MCF 10A (cell line): ENCODE results near the gene SLC45A1. TPM values are rescaled to one million over a fixed set of nuclear protein-coding genes. Genes with fewer than 3 reads are reported as not detected.

ENCODE experiments used
- BruUV-seq: library from RNA; stranded (reverse); fragments of 400-500 nt; replicated peaks from 2 replicates; lab custom pipeline; 2021; lab: Mats Ljungman, UMichigan
- CTCF ChIA-PET: fragments of 300-600 bp; sonication (Branson Sonifier 250); formaldehyde crosslinking; extraction: SDS; loops from one replicate; lab custom pipeline; 2021; ENCODE audit warnings: antibody characterized with exemption, inconsistent platforms; lab: Yijun Ruan, JAX
- POLR2A ChIA-PET: fragments of 300-600, 350-650 bp; sonication (Branson Sonifier 250); formaldehyde crosslinking; extraction: SDS; loops from one replicate; lab custom pipeline; 2020; ENCODE audit warnings: antibody characterized with exemption, inconsistent platforms; lab: Yijun Ruan, JAX
- DNase-seq: peaks from one replicate; pipeline ENCODE4 v3.0.0-alpha.2; 2018; ENCODE audit not compliant: unreplicated experiment
- H3K27ac Mint-ChIP-seq: one replicate; pipeline ENCODE4 v1.8.0; 2022; ENCODE audit warnings: mild to moderate bottlenecking, low read depth, mixed read lengths; ENCODE audit not compliant: unreplicated experiment
- H3K27me3 Mint-ChIP-seq: one replicate; pipeline ENCODE4 v1.8.0; 2022; ENCODE audit warnings: mixed read lengths; ENCODE audit not compliant: insufficient read depth, unreplicated experiment
- H3K36me3 Mint-ChIP-seq: one replicate; pipeline ENCODE4 v1.8.0; 2022; ENCODE audit warnings: mild to moderate bottlenecking, moderate library complexity, mixed read lengths; ENCODE audit not compliant: insufficient read depth, unreplicated experiment
- H3K4me1 Mint-ChIP-seq: one replicate; pipeline ENCODE4 v1.8.0; 2022; ENCODE audit warnings: mixed read lengths; ENCODE audit not compliant: insufficient read depth, unreplicated experiment
- H3K4me3 Mint-ChIP-seq: one replicate; pipeline ENCODE4 v1.8.0; 2022; ENCODE audit warnings: mild to moderate bottlenecking, moderate library complexity, mixed read lengths; ENCODE audit not compliant: unreplicated experiment
- H3K9me3 Mint-ChIP-seq: one replicate; pipeline ENCODE4 v1.8.0; 2022; ENCODE audit warnings: mixed read lengths; ENCODE audit not compliant: unreplicated experiment
- CTCF ChIP-seq: fragments of 200-600 bp; IDR thresholded peaks from one replicate; pipeline ENCODE4 v1.8.0; 2022; ENCODE audit warnings: antibody characterized with exemption, mild to moderate bottlenecking; ENCODE audit not compliant: unreplicated experiment
- intact Hi-C: fragments of 100-400 bp; cut with micrococcal nuclease; formaldehyde crosslinking; loops from 2 replicates; pipeline ENCODE4 v1.14.1; 2022
- total RNA-seq: library from RNA; stranded (reverse); gene quantifications from 2 replicates; pipeline ENCODE4 v1.2.3, GENCODE V29; 2022

SLC45A1 gene
- total RNA-seq, 1 experiment from 2014 or later: 0.30 TPM

- no peaks in the 10 kb centered on the region for H3K4me1 Mint-ChIP-seq
- POLR2A ChIA-PET: interaction anchor here (0.6 to 1.0 kb wide), 2 partner anchors 25 to 145 kb away, joined by 3 to 4 read pairs; no protein-coding TSS in a partner anchor
- DNase-seq: no peak
- intact Hi-C loops: no loop called here
- no peak for TF ChIP-seq CTCF
- no TSS peak for BruUV-seq
- no peak overlapping the region for H3K4me3 Mint-ChIP-seq
- no peaks in the 10 kb centered on the region for H3K9me3 Mint-ChIP-seq
- peaks cover 19% of the 10 kb centered on the region for H3K36me3 Mint-ChIP-seq
- CTCF ChIA-PET: interaction anchor here (1.0 kb wide), 1 partner anchor 27 kb away, joined by 3 read pairs; no protein-coding TSS in a partner anchor
- H3K27ac Mint-ChIP-seq: no peak overlapping the region
- H3K27me3 Mint-ChIP-seq: no peaks in the 10 kb centered on the region
Observed at GRCh38 chr1:8382051-8382505, 64.2 kb downstream of the SLC45A1 start.

- intact Hi-C loops: no loop called here
- CTCF ChIA-PET: interaction anchor here (0.5 to 1.6 kb wide), 2 partner anchors 12 to 188 kb away, joined by 3 read pairs; no protein-coding TSS in a partner anchor
Observed at GRCh38 chr1:8382608-8383505, 64.9 kb downstream of the SLC45A1 start.

GRCh38 chr1:8384088-8384487 lies 66.2 kb downstream of the SLC45A1 start:
- no peaks in the 10 kb centered on the region for H3K27me3 Mint-ChIP-seq
- no peak overlapping the region for H3K27ac Mint-ChIP-seq

More at GRCh38 chr1:8382608-8383505, 64.9 kb downstream of the SLC45A1 start:
- Mint-ChIP-seq H3K27me3 (no peaks in the 10 kb centered on the region), H3K27ac (no peak overlapping the region), H3K36me3 (peaks cover 14% of the 10 kb centered on the region), H3K4me3 (no peak overlapping the region), H3K4me1 (no peaks in the 10 kb centered on the region), H3K9me3 (no peaks in the 10 kb centered on the region)
- no TSS peak for BruUV-seq
- DNase-seq: no peak
- no peak for TF ChIP-seq CTCF
- POLR2A ChIA-PET: interaction anchor here (0.6 kb wide), 1 partner anchor 582 kb away, joined by 3 read pairs; no protein-coding TSS in a partner anchor

More at GRCh38 chr1:8384088-8384487, 66.2 kb downstream of the SLC45A1 start:
- Mint-ChIP-seq H3K36me3 (peaks cover 18% of the 10 kb centered on the region), H3K4me3 (no peak overlapping the region), H3K4me1 (peaks cover 5% of the 10 kb centered on the region), H3K9me3 (no peaks in the 10 kb centered on the region)
- BruUV-seq: no TSS peak
- ChIA-PET CTCF (interaction anchor here (1.6 kb wide), 1 partner anchor 187 kb away, joined by 3 read pairs; no protein-coding TSS in a partner anchor), POLR2A (no interaction called here)
- intact Hi-C loops: no loop called here
- no peak for DNase-seq
- no peak for TF ChIP-seq CTCF
